Endothelial cell of umbilical vein (primary cell): Measurements from ENCODE around the gene APELA. TPM values are rescaled to one million over a fixed set of nuclear protein-coding genes. Genes with fewer than 3 reads are reported as not detected.

Source experiments
- BruUV-seq: library from RNA; stranded (reverse); fragments of 400-500 nt; replicated peaks from 2 replicates; lab custom pipeline; 2021; lab: Mats Ljungman, UMichigan
- CTCF ChIA-PET: fragments of 300-600, 350-600 bp; sonication (Branson Sonifier 250); formaldehyde crosslinking; loops from one replicate; lab custom pipeline; 2021; ENCODE audit warnings: antibody characterized with exemption, inconsistent platforms; lab: Charles Lee
- POLR2A ChIA-PET: fragments of 300-600, 350-600 bp; sonication (Branson Sonifier 250); formaldehyde crosslinking; loops from one replicate; lab custom pipeline; 2021; ENCODE audit warnings: antibody characterized with exemption, inconsistent platforms; lab: Charles Lee
- DNase-seq: peaks from one replicate; pipeline ENCODE4 v3.0.0-alpha.2; 2011; ENCODE audit warnings: low read depth, low spot score
- FAIRE-seq: peaks from 2 replicates; lab custom pipeline; 2011; peaks lifted over from hg19 to GRCh38; lab: Jason Lieb, UNC
- H2AFZ ChIP-seq: 2 replicates; pipeline ENCODE4 v1.6.0; 2012; ENCODE audit warnings: low read depth, low read length, control low read depth, inconsistent platforms
- H3K27ac ChIP-seq: 2 replicates; pipeline ENCODE4 v1.5.1; 2011; ENCODE audit warnings: low read depth, mild to moderate bottlenecking, control low read depth, low read length, moderate library complexity; ENCODE audit not compliant: insufficient read depth
- H3K27me3 ChIP-seq, 2 experiments: 2 replicates each; pipeline versions ENCODE4 v1.6.0 to v1.6.1; 2011; ENCODE audit warnings: low read length in 2 of 2, mixed read lengths in 1 of 2; ENCODE audit not compliant: control insufficient read depth in 2 of 2, insufficient read depth in 2 of 2
- H3K36me3 ChIP-seq, 2 experiments: 2 replicates in 1 of 2; 3 replicates in 1 of 2; pipeline ENCODE4 v1.5.1; 2011; ENCODE audit warnings: low read length in 2 of 2, mild to moderate bottlenecking in 1 of 2, moderate library complexity in 1 of 2; ENCODE audit not compliant: control insufficient read depth in 2 of 2, insufficient read depth in 2 of 2; ENCODE audit errors: extremely low read depth in 1 of 2
- H3K4me1 ChIP-seq: 3 replicates; pipeline ENCODE4 v1.5.1; 2011; ENCODE audit warnings: mild to moderate bottlenecking, low read length; ENCODE audit not compliant: control insufficient read depth, insufficient read depth; ENCODE audit errors: extremely low read depth
- H3K4me2 ChIP-seq: 2 replicates; pipeline ENCODE4 v1.6.1; 2011; ENCODE audit warnings: low read length, control low read depth, mixed read lengths; ENCODE audit not compliant: insufficient read depth
- H3K4me3 ChIP-seq, 3 experiments: fragments of 200-600 bp in 1 of 3; sonication (generic), shearing (Covaris generic) in 1 of 3; replicated peaks in 1 of 3; 2 replicates each; pipeline ENCODE4 v1.5.1; 2011 to 2016; ENCODE audit warnings: control low read depth in 3 of 3, low read length in 3 of 3, mild to moderate bottlenecking in 2 of 3, inconsistent platforms in 1 of 3, low read depth in 1 of 3, moderate library complexity in 1 of 3; ENCODE audit not compliant: insufficient read depth in 1 of 3
- H3K79me2 ChIP-seq: 2 replicates; pipeline ENCODE4 v1.6.0; 2012; ENCODE audit warnings: low read length, inconsistent platforms; ENCODE audit not compliant: control insufficient read depth, insufficient read depth
- H3K9ac ChIP-seq: replicated peaks from 2 replicates; pipeline ENCODE3; 2011; ENCODE audit warnings: low read length, control low read depth; ENCODE audit not compliant: insufficient read depth; ENCODE audit errors: extremely low read depth
- H3K9me1 ChIP-seq: replicated peaks from 3 replicates; pipeline ENCODE4 v1.6.0; 2011; ENCODE audit warnings: mild to moderate bottlenecking, low read length; ENCODE audit not compliant: control insufficient read depth, insufficient read depth; ENCODE audit errors: extremely low read depth
- H3K9me3 ChIP-seq: replicated peaks from 2 replicates; pipeline ENCODE4 v1.5.1; 2012; ENCODE audit warnings: low read length, inconsistent platforms; ENCODE audit not compliant: control insufficient read depth, insufficient read depth
- H4K20me1 ChIP-seq: replicated peaks from 2 replicates; pipeline ENCODE3; 2011; ENCODE audit warnings: mild to moderate bottlenecking, low read length; ENCODE audit not compliant: control insufficient read depth, insufficient read depth; ENCODE audit errors: extremely low read depth
- CTCF ChIP-seq, 2 donors: IDR thresholded peaks; 1 replicate in 1 of 2; 2 replicates in 1 of 2; pipeline ENCODE4 v1.5.1; 2011; ENCODE audit warnings: low read length in 2 of 2, mild to moderate bottlenecking in 2 of 2, moderate library complexity in 2 of 2, control low read depth in 1 of 2, inconsistent platforms in 1 of 2, low read depth in 1 of 2; ENCODE audit not compliant: insufficient read depth in 1 of 2; ENCODE audit errors: extremely low read depth in 1 of 2
- EZH2 ChIP-seq: IDR thresholded peaks from 2 replicates; pipeline ENCODE4 v1.6.1; 2012; ENCODE audit warnings: borderline replicate concordance, low read depth, mild to moderate bottlenecking, moderate library complexity, low read length, inconsistent platforms; ENCODE audit not compliant: severe bottlenecking
- FOS ChIP-seq: IDR thresholded peaks from 2 replicates; pipeline ENCODE4 v1.6.1; 2011; ENCODE audit warnings: mild to moderate bottlenecking, low read length, moderate library complexity, borderline replicate concordance; ENCODE audit not compliant: insufficient read depth
- GATA2 ChIP-seq: IDR thresholded peaks from 2 replicates; pipeline ENCODE4 v1.7.0; 2011; ENCODE audit warnings: low read depth, mild to moderate bottlenecking, moderate library complexity, mixed read lengths, low read length; ENCODE audit not compliant: insufficient read length, insufficient read depth
- JUN ChIP-seq: IDR thresholded peaks from 2 replicates; pipeline ENCODE4 v1.6.1; 2011; ENCODE audit warnings: borderline replicate concordance, low read depth; ENCODE audit not compliant: insufficient read length, insufficient read depth
- MAX ChIP-seq: IDR thresholded peaks from 2 replicates; pipeline ENCODE4 v1.6.1; 2011; ENCODE audit not compliant: insufficient read depth, insufficient read length
- MYC ChIP-seq: IDR thresholded peaks from one replicate; pipeline ENCODE4 v1.6.1; 2011; ENCODE audit warnings: mild to moderate bottlenecking, low read depth, low read length
- POLR2A ChIP-seq: IDR thresholded peaks from 2 replicates; pipeline ENCODE4 v1.6.1; 2012; ENCODE audit warnings: low read depth, mild to moderate bottlenecking, control low read depth, low read length
- POLR2AphosphoS5 ChIP-seq: IDR thresholded peaks from 2 replicates; pipeline ENCODE4 v1.6.1; 2012; ENCODE audit warnings: low read depth, mild to moderate bottlenecking, control low read depth, low read length, moderate library complexity; ENCODE audit not compliant: insufficient read depth
- dilution Hi-C: fragments of 300-500 bp; cut with MboI; formaldehyde crosslinking; loops from one replicate; pipeline ENCODE4 v1.15.0; 2019; ENCODE audit warnings: low sequenced_read_pairs; ENCODE audit not compliant: extremely low pct_ligation_motif_present
- intact Hi-C: fragments of 100-400 bp; cut with micrococcal nuclease; formaldehyde crosslinking; loops from one replicate; pipeline ENCODE4 v1.10.0; 2022
- polyA plus RNA-seq, 4 experiments: library from polyadenylated mRNA; depleted of rRNA in 3 of 4; stranded (reverse) in 3 of 4; unstranded in 1 of 4; fragments of >200 nt; gene quantifications; 2 replicates each; pipeline versions ENCODE4 v1.2.1 to v1.2.3, GENCODE V29; 2011 to 2012; ENCODE audit warnings: missing spikeins in 1 of 4
- total RNA-seq: library from RNA; stranded (reverse); gene quantifications from 2 replicates; pipeline ENCODE4 v1.2.3, GENCODE V29; 2021

Gene APELA
- total and polyA plus RNA-seq, 2 donors (not counting 3 experiments of a cell fraction or from before 2014, with no cell fraction given) = not detected

- no peaks in the 10 kb centered on the region for H3K79me2 ChIP-seq
- CTCF ChIA-PET = no interaction called here
- TF ChIP-seq GATA2 (no peak), MYC (no peak), POLR2A (no peak), CTCF (IDR thresholded peaks at IDR 0.05; ENCODE audit: extremely low read depth in 1 of 2, insufficient read depth in 1 of 2, low read depth in 1 of 2, low read length in 2 of 2) (no peak), JUN (no peak), FOS (no peak), MAX (no peak), EZH2 (no peak), POLR2AphosphoS5 (no peak)
- no peak overlapping the region for H3K4me2 ChIP-seq
- BruUV-seq = no TSS peak
- H3K4me1 ChIP-seq = no peaks in the 10 kb centered on the region
- H3K9ac ChIP-seq = no peak overlapping the region
- dilution Hi-C loops = no loop called here
- no peak overlapping the region for H3K27ac ChIP-seq
- FAIRE-seq (no peak), DNase-seq (no peak)
- H3K9me3 ChIP-seq = no peaks in the 10 kb centered on the region
- POLR2A ChIA-PET = no interaction called here
- no peaks in the 10 kb centered on the region for H3K36me3 ChIP-seq
- intact Hi-C loops = no loop called here
- H2AFZ ChIP-seq = no peak overlapping the region
- no peak overlapping the region for H3K4me3 ChIP-seq
- H3K9me1 ChIP-seq = no peaks in the 10 kb centered on the region
- H3K27me3 ChIP-seq = no peaks in the 10 kb centered on the region
- no peaks in the 10 kb centered on the region for H4K20me1 ChIP-seq
These were observed 20.6 kb upstream of the APELA start for GRCh38 chr4:164856396-164856795.
